OCI-M2 (cell line): ENCODE measurements around the gene TRPM2.

Experiments
- DNase-seq: peaks from one replicate; lab custom pipeline; 2025; ENCODE audit not compliant: unreplicated experiment; lab: John Stamatoyannopoulos, UW

The TRPM2 gene

DNA sequence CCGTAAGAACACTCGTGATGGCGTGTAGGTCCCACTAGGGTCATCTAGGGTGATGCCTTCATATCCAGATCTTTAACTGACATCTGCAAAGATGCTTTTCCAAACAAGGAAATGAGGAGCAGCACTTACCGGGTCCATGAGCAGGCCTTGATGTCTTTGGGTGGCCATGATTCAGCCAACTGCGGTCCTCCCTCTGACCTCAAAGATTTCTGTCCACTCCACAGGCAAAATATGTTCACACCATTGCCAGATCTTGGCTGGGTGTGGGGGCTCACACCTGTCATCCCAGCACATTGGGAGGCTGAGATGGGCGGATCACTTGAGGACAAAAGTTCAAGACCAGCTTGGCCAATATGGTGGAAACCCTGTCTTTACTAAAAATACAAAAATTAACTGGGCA is 18.2 kb downstream of the TRPM2 start:
- DNase-seq: no peak

DNA sequence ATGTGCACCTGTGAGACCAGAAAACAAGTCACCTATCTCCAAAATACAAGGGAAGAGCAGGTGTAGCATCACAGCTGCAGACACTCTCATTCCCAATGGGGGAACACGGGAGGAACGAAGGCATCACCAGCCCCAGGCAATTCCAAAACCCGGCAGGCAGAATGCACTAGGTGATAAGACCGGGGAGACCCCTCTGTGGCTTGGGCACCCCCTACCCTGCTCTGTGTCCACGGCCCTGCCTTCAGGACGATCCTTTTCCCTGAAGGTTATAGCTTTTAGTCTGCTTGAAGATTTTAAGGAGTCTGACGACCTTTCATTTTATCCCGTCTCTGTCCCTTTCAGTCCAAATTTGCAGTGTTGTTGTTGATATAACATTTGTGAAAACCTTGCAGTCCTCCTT is 19.2 kb downstream of the TRPM2 start:
- no peak for DNase-seq

DNA sequence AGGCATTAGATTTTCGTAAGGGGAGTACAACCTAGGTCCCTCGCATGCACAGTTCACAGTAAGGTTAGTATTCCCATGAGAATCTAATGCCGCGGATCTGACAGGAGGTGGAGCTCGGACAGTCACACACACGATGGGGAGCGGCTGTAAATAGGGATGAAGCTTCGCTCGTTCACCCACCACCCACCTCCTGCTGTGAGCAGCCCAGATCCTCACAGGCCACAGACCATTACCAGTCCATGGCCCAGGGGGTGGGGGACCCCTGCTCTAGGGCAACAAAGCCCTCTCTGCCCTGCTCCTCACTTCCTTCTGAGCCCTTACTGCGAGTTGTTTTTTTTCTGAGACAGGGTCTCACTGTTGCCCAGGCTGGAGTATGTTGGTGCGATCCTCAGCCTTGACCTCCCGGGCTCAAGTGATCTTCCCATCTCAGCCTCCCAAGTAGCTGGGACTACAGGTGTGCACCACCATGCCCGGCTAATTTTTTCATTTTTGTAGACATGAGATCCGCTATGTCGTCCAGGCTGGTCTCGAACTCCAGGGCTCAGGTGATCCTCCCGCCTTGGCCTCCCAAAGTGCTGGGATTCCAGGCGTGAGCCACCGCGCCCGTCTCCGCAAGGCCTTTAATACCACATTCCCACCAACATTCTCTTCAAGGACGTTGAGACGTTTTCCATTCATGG is 21.3 kb downstream of the TRPM2 start:
- no peak for DNase-seq

DNA sequence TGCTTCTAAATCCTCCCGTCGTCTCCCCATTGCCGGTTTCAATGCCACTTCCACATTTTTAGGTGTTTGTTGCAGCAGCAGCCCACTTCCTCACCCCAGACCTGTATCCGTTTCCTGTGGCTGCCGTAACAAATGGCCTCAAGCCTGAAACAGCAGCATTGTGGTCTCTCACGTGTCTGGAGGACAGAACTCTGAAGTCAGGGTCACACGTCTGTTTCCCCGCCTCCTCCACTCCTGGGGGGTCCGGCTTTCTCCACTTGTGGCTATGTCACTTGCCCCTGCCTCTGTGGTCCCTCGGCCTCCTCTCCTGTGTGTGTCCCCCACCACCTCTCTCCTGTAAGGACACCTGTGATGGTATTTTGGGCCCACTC is 21.8 kb downstream of the TRPM2 start:
- DNase-seq: no peak

DNA sequence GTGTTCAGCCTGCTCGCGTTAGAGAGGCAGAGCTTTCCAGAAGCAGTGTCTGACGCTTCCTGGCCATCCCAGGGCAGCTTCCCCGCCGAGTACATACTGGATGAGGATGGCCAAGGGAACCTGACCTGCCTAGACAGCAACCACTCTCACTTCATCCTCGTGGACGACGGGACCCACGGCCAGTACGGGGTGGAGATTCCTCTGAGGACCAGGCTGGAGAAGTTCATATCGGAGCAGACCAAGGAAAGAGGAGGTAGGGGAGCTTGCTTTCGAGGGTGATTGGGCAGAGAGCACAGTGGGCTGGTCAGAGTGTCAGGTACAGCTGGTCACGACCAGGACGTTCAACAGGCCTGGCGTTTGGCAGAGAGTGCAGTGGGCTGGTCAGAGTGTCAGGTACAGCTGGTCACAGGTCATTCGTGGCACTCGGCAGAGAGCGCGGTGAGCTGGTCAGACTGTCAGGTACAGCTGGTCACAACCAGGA is 22.4 kb downstream of the TRPM2 start:
- no peak for DNase-seq

DNA sequence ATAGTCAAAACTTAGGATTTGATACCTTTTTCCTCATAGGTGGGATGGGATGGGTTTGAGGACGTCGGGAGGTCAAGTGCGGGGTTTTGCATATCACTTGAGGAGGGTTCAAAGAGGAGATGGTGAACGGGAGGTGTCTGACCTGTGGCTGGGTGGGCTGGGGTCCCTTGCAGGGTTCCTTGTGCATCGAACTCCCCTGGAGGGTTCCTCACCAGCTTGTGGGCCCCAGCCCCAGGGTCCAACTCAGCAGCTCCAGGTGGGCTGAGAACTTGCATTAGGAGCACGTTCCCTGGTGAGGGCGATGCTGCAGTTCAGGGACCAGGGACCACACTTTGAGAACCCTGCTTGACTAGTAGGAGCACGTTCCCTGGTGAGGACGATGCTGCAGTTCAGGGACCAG is 23.2 kb downstream of the TRPM2 start:
- DNase-seq: no peak

DNA sequence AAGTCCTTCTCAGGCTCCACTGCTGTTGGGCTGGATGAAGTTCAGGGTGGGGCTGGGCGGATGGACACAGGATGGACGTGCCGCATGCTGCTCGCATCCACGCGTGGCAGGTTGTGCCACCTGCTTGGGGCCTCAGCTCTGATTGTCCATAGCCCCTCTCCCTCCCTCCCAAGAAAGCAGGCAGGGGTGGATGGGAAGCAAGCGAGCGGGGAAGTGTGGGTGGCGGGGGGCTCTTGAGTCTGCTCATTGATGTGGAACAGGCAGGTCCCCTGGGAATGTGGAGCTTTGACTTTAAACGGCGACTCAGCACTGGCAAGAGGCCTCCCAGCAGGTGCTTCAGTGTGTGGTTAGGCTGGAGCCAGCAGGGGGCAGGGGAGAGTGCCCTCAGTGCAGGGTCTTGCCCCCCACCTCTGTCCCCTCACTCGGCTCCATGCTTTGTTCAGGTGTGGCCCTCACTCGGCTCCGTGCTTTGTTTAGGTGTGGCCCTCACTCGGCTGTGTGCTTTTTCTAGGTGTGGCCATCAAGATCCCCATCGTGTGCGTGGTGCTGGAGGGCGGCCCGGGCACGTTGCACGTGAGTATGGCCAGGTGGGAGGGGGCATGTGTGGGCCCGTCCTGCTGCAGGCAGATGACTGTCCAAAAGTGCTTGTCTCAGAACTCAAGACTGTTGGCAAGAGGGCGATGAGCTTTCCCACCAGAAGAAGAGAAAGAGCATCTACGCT is 23.9 kb downstream of the TRPM2 start:
- DNase-seq: no peak

DNA sequence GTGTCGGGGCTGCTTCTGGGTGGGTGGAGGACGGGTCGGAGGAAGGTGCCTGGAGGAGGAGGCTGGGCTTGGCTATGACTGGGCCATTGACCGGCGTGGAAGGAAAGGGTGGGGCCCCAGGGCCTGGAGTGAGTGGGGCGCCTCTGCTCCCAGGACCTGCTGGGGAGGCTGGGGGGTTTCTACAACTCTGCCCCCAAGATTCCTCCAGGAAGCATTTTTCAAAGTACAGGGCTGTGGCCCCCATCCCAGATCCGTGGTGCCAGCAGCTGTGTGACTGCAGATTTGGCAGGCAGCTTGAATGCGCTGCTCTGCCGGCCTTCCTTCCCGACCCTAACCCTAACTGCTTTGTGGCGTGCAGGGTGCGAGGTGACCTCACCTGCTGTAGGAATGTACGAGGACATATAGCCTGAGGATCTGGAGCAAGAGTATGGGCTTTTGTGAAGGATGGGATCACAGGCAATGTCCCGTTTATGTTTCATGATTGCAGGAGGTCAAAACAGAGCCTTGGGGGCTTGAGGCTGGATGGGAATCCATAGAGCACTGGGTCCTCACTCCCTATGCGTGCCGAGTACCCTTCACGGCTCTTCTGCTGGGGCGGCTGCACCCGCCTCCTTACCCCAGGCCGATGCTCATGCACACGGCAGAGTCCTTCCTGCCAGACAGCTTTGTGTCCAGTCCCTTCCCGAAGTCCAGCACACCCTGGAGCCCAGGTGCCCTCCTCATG is 24.7 kb downstream of the TRPM2 start:
- no peak for DNase-seq

DNA sequence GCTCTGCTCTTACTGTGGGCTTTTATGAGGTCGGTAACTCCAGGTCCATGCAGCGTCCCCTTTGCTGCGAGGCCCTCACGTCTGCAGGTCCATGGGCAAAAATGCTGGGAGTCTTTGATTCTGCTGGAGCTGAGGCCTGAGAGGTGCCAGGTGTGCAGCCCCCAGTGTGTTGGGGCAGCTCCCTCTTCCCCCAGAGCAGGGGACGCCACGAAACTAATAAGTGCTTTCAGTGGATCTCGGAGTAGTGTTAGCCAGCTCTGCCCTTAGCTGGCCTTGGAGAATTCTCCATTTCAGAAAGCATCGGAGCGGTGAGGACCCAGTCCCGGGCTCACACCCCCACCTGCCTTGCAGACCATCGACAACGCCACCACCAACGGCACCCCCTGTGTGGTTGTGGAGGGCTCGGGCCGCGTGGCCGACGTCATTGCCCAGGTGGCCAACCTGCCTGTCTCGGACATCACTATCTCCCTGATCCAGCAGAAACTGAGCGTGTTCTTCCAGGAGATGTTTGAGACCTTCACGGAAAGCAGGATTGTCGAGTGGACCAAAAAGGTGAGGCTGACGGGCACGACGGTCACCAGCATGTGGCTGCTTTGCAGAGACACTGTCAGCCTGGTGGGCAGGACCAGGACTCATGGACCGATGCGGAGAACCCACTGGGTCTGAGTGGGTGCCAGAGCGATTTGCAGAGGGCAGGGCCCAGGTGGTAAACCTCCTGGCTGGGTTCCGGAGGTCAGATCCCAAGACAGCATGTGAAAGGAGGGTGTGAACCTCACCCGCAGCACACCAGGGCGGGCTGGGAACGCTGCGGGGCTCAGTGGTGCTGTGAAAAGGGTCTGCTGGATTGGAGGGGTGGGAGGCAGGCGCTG is 25.5 kb downstream of the TRPM2 start:
- no peak for DNase-seq

DNA sequence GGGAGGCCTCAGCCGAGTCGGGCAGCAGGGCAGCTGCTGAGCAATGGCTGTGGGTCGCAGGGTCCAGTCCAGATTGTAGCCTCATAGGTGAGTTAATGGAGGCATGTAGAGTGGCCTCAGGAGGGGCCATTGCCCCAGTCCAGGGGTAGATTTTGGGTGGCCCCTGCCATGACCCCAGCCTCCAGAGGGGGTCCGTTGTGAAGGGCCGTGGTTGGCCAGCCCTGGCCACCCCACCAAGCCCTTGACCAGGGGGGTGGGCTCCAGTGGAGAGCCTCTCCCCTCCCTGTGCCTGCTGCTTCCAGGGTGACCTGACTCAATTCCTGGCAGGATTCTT is 26.1 kb downstream of the TRPM2 start:
- no peak for DNase-seq

DNA sequence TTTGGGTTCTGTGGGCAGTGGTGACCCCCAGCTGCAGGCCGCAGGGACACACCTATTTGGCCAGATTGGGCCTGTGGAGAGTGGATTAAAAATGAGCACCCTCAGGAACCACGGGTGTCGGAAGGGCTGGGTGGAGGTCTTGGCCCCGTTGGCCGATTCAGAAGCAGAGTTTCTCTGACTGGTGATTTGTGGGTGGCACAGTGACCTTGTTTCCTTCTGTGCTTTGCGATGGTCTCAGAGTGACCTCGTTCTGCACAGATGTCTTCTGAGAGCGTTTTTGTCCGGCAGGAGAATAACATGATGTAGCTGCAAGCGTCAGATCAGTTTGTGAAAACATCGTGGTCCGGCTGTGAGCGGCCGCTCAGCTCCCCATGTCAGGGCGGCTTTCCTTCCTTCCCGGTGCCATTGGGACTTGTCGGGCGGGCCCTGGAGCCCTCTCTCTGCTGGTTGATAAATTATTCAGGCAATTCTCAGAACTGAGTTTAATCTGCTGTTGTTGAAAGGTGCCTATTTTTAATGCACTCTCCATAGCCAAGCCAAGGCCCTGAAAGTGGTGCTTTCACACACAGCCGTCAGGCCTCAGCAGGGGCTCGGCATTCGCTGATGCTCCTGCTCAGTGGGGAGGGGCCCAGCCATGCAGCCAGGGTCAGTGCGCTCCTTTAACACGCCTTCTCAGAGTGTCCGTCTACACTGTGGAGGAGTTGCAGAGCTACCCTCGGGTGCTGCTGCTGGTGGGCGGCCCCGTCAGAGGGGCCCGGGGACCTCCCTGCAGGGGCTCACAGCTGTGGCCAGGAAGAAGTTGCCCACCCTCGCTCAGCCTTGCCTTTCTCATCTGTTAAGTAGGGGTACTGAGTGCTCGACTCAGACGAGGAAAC is 26.8 kb downstream of the TRPM2 start:
- DNase-seq: no peak

DNA sequence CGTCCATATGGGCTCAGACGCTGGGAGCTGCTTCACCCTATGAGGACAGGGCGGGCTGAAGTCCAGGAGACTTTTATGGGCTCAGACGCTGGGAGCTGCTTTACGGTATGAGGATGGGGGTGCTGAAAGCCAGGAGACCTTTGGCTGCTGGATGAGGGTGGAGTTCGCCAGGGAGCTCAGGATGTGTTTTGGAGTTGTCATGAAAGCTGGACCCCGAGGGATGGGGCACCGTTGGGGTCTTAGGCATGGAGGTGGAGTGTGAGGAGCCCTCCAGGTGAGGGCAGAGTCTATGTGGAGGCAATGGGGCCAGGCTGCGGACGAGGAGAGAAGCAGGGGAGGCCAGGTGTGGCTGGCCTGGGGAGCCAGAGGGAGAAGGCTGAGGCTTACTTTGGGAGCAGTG is 27.5 kb downstream of the TRPM2 start:
- DNase-seq: no peak

DNA sequence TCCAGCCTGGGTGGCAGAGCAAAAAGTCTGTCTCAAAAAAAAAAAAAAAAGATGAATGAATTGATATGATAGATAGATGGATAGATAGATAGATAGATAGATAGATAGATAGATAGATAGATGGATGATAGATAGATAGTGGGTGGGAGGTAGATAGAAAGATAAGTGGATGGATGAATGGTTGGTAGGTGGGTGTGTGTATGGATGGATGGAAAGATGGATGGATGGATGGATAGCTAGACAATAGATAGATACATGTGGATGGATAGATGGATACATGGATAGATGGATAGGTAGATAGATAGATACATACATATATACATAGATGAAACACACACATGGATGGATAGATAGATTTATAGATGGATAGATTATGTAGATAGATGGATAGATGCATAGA is 28.5 kb downstream of the TRPM2 start:
- DNase-seq: no peak

DNA sequence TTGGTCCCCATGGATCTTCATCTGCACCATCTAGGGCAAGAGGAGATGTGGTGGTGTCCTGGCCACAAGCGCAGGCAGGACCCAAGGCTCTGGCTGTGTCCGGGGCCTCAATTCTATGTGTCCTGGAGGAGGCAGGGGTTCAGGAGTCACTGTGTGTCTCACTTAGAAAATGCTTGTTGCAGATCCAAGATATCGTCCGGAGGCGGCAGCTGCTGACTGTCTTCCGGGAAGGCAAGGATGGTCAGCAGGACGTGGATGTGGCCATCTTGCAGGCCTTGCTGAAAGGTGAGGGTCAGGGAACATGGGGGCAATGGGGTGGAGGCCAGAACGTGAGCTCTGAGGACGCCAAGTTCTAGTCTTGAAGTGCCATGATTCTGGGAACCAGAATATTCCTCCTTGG is 29.1 kb downstream of the TRPM2 start:
- DNase-seq: no peak

DNA sequence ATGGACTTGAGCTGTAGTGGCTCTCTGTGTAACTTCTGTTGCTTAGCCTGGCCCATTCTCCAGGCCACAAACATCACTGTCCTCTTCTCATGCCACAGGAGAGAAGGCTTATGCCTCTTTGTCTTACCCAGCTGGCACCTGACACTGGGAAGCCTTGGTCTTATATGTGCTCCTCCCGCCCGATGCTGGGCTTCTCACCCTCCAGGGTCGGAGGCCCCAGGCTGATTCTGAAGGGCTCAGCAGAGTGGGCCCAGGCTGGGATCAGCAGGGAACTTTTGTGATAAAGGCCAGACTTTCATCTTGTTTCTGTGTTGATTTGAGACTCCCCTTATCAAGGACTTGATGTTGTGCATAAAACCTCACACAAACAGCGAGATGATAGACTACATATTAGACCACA is 29.8 kb downstream of the TRPM2 start:
- DNase-seq: no peak

DNA sequence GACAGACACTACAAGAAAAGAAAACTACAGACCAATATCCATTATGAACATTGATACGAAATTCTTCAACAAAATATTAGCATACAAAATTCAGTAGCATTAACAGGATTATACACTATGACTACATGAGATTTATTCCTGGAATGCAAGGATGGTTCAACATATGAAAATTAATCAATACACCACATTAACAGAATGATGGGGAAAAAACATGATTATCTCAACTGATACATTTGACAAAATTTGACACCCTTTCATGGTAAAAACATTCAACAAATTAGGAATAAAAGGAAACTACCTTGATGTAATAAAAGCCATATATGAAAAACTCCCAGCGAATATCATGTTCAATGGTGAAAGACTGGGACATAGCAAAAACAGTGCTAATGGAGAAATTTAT is 31.5 kb downstream of the TRPM2 start:
- no peak for DNase-seq

DNA sequence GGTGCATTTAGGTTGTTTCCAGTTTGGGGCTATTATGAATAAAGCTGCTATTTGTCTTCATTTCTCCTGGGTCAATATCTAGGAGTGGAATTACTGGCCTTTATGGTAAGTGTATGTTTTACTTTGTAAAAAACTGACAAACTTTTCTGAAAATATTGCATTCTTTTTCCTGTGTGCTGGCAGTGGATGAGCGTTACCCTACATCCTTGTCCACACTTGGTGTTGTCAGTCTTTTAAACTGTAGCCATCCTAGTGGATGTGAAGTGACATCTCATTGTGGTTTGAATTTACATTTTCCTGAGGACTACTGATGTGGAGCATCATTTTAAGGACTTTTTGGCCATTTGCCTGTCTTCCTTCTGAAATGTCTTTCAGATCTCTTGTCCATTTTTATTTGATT is 35.9 kb downstream of the TRPM2 start:
- DNase-seq: no peak

DNA sequence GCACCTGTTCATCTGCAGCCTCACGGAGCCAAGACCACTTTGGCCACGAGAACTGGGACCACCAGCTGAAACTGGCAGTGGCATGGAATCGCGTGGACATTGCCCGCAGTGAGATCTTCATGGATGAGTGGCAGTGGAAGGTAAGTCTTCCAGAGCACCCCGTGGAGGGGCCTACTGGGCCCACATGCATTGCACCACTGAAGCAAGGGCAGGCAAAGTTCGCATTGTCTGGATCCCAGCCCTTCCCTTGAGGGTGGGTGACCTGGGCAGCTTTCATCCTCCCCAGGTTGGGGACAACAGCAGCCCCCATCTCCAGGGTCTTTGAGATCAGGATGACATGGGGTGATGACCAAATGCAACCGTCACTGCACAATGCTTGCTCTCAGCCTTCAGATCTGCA is 37.5 kb downstream of the TRPM2 start:
- DNase-seq: no peak

DNA sequence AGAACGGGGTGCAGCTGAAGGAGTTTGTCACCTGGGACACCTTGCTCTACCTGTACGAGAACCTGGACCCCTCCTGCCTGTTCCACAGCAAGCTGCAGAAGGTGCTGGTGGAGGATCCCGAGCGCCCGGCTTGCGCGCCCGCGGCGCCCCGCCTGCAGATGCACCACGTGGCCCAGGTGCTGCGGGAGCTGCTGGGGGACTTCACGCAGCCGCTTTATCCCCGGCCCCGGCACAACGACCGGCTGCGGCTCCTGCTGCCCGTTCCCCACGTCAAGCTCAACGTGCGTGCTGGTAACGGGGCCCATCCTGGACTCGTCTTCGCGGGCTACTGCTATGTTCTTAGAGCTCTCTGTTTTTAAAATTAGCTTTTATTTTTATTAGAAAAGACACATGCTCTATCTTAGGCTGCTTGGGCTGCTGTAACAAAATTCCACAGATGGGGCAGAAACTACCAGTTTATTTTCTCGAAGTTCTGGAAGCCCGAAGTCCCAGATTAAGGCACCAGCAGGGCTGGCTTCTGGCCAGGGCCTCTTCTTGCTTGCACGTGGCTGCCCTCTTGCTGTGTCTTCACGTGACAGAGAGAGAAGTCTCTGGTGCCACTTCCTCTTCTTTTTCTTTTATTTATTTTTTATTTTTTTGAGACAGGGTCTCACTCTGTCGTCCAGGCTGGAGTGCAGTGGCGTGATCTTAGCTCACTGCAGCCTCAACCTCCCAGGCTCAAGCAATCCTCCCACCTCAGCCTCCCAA is 38.1 kb downstream of the TRPM2 start:
- DNase-seq: no peak

DNA sequence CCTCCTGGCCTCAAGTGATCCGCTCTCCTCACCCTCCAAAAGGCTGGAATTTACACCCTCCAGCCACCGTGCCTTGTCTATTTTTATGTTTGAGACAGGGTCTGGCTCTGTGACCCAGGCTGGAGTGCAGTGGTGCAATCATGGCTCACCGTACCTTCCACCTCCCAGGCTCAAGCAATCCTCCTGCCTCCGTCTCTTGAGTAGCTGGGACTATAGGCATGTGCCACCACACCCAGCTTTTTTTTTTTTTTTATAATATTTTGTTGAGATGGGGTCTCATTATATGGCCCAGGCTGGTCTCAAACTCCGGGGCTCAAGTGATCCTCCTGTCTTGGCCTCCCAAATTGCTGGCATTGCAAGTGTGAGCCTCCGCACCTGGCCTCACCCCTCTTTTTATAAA is 38.8 kb downstream of the TRPM2 start:
- no peak for DNase-seq
